ENCODE results near the gene BLACAT1.
"Not testable (repeated sequence)": the region's sequence is repeated elsewhere in the genome, so short reads cannot be mapped to it uniquely, and the experiment has no call there.

Gene BLACAT1

GRCh38 chr1:205483372-205483771, 27.5 kb upstream of the BLACAT1 start:
- no peak for DNase-seq (ENCODE audit: low read depth)

GRCh38 chr1:205482587-205482986, 26.7 kb upstream of the BLACAT1 start:
- DNase-seq (ENCODE audit: low read depth), result not testable (repeated sequence)

GRCh38 chr1:205481629-205482151, 25.8 kb upstream of the BLACAT1 start:
- no peak for DNase-seq (ENCODE audit: low read depth)

- no peak for DNase-seq (ENCODE audit: low read depth)
Observed at GRCh38 chr1:205481218-205481617, 25.4 kb upstream of the BLACAT1 start.

GRCh38 chr1:205480349-205480985, 24.6 kb upstream of the BLACAT1 start:
- DNase-seq (ENCODE audit: low read depth), result no peak

GRCh38 chr1:205478985-205479384, 23.1 kb upstream of the BLACAT1 start:
- DNase-seq (ENCODE audit: low read depth), result not testable (repeated sequence)

GRCh38 chr1:205477759-205478247, 22.0 kb upstream of the BLACAT1 start:
- DNase-seq (ENCODE audit: low read depth), result peak; percentile 17

GRCh38 chr1:205477121-205477758, 21.4 kb upstream of the BLACAT1 start:
- DNase-seq (ENCODE audit: low read depth), result no peak

- no peak for DNase-seq (ENCODE audit: low read depth)
Observed at GRCh38 chr1:205476648-205477047, 20.8 kb upstream of the BLACAT1 start.

GRCh38 chr1:205475855-205476254, 20.0 kb upstream of the BLACAT1 start:
- DNase-seq (ENCODE audit: low read depth), result no peak

GRCh38 chr1:205474571-205474970, 18.7 kb upstream of the BLACAT1 start:
- DNase-seq (ENCODE audit: low read depth), result no peak

GRCh38 chr1:205473966-205474365, 18.1 kb upstream of the BLACAT1 start:
- DNase-seq (ENCODE audit: low read depth), result no peak

GRCh38 chr1:205473475-205473874, 17.6 kb upstream of the BLACAT1 start:
- DNase-seq (ENCODE audit: low read depth), result no peak

GRCh38 chr1:205472737-205473441, 17.0 kb upstream of the BLACAT1 start:
- DNase-seq (ENCODE audit: low read depth), result no peak

- no peak for DNase-seq (ENCODE audit: low read depth)
Observed at GRCh38 chr1:205470131-205470530, 14.3 kb upstream of the BLACAT1 start.

GRCh38 chr1:205466595-205467220, 10.9 kb upstream of the BLACAT1 start:
- no peak for DNase-seq (ENCODE audit: low read depth)

- no peak for DNase-seq (ENCODE audit: low read depth)
Observed at GRCh38 chr1:205465392-205465791, 9.5 kb upstream of the BLACAT1 start.

- peak; percentile 24 for DNase-seq (ENCODE audit: low read depth)
Observed at GRCh38 chr1:205458777-205459566, 3.1 kb upstream of the BLACAT1 start.

GRCh38 chr1:205456868-205457745, 1.3 kb upstream of the BLACAT1 start:
- no peak for DNase-seq (ENCODE audit: low read depth)

GRCh38 chr1:205456383-205456867, 580 bp upstream of the BLACAT1 start:
- DNase-seq (ENCODE audit: low read depth), result no peak
